M059J (cell line): Measurements from ENCODE around the gene MED25. TPM values are rescaled to one million over a fixed set of nuclear protein-coding genes. Genes with fewer than 3 reads are reported as not detected.

Source experiments
- DNase-seq: peaks from one replicate; pipeline ENCODE4 v3.0.0-alpha.2; 2012; ENCODE audit warnings: low read depth
- total RNA-seq: library from RNA; depleted of rRNA; stranded (reverse); fragments of >200 nt; shearing (Covaris generic); gene quantifications from 2 replicates; pipeline ENCODE4 v1.2.3, GENCODE V29; 2014

MED25 gene
- total RNA-seq, 1 experiment from 2014 or later, result 45.6 TPM

DNA sequence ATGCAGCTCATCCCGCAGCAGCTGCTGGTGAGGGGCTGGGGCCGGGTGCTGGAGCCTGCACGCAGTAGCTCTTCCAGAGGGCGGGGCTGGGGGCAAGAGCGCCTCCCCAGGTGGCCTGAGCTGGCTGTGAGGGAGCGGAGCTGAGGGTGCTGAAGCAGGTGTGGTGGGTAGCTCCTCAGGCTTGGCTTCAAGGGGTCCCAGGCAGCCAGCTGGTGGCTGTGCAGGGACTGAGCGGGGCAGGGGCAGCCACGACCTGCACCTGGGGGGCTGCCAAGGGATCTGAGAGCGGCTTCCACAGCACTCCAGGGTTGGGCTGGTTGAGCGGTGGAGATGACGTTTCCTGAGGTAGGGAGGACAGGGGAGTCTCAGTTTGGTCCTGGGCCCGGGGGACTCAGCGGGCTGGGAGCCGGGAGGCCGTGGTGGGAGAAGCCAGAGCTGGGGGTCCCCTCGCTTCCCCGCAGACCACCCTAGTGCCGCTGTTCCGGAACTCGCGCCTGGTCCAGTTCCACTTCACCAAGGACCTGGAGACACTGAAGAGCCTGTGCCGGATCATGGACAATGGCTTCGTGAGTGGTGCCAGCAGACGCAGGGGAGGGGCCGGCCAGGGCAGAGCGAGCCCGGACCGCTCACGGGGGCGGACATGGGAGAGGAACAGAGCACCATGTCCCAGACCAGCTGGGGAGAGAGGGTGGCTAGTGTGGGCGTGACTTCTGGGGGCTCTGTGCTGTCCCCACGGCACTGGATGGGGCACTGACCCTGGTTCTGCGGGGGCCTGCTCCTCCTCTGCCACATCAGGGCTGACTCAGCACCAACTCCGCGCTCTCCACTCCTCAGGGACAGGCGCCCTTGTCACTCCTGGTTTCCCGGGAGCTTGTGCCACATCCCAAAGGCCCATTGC, 40.2 kb downstream of the MED25 start:
- peak; percentile 57 for DNase-seq

DNA sequence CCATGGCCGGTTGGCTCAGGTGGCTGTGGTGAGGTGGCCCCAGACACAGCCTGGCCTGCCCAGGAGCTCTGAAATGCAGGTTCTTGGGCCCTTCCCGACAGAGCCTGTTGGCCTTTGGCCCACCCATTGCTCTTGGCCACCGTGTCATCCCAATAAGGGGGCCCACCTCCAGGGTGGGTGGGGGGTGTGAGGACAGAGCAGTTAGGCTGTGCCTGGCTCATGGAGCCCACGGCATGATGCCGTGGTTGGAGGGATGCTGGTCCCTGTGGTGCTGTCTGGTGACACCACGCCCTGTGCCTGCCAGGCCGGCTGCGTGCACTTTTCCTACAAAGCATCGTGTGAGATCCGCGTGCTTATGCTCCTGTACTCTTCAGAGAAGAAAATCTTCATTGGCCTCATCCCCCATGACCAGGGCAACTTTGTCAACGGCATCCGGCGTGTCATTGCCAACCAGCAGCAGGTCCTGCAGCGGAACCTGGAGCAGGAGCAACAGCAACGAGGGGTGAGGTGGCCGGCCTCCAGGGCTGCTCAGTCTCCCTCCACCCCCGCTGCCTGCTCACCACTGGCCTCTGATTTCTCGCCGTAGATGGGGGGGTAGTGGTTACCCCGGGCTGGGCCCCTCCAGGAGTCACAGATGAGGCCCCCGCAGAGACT, 41.7 kb downstream of the MED25 start:
- DNase-seq, result no peak

DNA sequence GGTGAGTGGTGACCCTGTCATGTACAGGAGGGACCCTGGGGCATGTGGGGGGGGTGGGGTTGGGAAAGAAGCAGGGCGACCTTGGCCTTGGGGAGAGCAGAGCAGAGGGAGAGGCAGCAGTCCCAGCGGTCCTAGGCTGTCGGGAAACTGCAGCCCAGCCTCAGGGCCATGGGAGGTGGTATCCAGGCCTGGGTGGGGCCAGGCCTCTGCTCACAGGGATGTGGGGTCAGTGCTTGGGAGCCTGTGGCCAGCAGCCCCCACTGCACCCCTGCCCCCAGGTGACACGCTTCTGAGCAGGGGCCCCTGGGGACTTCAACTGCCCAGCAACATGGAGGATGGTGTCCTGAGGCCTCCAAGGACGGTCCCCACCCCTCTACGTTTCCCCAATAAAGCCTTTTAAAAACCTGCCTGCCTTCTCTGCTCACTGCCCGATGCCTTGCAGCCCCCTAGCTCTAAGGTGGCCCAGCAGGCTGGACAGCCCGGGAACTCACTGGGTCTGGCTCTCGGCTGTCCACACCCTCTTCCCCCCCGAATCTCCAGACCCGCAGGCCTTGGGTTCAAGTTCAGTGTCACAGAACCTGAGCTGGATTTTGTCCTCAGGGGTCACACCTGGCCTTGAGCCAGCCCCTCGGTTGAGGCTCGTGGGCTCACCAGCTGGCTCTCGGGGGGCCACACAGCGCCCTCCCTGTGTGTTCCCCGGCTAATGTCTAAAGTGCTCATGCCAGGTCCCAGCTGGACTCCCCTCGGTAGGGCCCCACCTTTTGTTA, 42.4 kb downstream of the MED25 start:
- no peak for DNase-seq

DNA sequence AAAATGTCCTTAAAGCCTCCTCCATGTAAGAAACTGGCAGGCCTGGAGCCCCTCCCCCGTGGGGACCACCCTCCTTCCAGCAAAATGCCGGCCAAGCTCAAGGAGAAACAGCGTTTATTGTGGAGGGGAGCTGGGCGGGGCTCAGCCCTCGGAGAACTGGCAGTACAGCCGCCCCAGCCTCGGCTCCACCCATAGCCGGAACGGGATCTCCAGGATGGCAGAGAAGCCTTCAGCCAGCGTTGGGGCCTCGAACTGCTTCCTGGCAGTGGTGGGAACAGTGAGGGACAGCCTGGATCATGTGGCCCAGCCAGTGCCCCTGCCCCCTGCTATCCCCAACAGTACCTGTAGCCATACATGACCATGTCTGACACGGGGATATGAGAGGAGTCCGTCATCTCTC, 43.0 kb downstream of the MED25 start:
- DNase-seq, result no peak

DNA sequence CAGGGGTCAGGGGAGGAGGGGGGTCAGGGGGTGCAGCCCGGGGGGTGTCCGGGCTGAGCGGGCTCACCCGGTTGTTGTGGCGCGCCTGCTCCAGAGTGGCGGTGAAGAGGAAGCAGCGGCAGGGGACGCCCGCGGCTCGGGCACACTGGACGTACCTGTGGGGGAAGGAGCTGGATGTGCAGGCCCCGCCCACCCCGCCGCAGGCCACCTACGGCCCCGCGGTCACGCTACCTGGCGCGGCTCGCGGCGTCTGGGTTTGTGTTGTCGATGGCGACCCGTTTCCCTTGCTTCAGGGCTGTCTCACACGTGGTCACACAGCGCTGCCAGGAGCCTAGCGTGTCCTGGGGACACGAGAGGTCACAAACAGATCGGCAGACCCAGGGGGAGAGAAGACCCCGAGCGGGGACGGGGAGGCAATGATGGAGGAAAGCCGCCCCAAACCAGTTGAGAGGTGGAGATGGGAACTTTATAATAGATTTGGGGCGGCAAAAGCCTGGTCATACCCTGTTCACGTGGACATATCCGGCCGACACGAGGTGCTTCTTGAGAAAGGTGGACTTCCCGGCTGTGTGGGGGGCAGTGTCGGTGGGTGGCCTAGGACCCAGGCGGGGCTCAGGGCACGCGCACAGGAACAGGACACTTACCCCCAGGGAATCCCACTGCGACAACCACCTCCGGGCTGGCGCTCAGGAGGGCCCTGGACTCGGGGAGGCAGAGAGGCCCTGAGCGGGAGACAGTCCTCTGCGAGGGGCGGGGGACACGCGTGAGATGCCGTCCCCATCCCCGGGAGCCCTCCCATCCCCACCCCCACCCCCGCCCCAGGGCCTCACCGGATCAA, 43.7 kb downstream of the MED25 start:
- DNase-seq, result no peak

DNA sequence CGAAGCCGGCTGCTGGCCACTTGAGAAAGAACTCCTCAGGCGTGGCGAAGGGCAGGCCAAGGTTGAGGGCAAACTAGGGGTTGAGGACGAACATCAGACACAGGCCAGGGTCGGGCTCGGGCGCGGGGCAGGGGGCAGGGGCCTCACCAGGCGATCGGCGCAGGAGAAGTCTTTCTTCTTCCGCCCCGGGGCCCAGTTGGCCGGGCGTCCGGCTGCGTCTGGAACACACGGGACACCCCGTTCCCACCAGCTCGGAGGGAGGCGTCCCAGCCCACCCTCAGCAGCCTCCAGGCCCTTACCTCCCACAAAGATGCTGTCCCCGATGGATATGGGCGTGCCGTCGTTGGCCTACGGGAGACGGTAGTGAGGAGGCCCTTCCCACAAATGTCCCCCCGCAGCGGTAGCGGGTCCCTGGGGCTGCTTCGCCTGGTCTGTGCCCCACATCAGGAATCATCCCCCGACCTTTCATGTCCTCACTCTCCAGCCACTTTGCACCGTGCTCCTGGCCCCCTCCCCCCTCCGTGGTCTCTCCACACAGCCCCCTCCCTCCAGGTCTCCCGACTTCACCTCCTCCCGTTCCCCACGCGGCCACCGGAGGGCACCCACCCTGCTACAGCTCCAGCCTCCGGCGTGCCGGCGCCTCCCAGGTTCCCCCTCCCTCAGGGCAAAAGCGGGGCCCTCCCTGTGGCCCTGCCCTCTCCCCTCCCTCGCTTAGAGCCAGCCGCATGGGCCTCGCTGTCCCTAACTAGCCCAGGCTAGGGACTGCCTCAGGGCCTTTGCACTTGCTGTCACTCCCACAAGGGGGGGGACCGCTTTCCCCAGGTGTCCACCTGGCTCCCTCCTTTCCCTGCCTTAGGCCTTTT, 44.5 kb downstream of the MED25 start:
- no peak for DNase-seq

DNA sequence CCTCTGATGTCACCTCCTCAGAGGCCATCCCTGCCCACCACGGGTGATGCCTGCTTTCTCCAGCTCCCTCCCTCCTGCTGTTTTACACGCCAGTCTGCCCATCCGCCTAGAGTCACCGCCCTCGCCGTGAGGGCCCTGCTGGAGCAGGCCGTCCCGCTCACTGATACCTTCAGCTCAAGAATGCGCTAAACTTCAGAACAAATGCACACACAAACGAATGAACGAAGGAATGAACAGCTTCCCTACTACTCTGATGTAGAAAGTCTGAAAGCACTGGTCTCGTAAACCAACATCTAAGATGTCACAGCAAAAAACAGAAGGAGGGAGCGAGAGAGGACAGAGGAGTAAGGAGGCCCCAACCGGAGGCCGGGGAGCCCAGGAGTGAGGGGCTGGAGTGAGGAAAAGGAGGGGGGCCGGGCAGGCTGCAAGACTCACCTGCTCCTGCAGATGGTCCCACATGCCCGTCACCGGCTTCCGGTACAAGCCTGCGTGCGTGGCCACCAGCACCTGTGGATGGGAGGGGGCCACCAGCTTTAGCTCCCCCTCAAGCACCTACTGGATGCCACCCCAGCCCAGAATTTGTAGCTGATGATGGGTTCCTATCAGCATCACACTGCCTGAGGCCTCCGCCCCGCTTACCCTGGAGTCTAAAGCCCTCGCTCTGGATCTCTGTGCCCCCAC, 45.3 kb downstream of the MED25 start:
- DNase-seq, result no peak

DNA sequence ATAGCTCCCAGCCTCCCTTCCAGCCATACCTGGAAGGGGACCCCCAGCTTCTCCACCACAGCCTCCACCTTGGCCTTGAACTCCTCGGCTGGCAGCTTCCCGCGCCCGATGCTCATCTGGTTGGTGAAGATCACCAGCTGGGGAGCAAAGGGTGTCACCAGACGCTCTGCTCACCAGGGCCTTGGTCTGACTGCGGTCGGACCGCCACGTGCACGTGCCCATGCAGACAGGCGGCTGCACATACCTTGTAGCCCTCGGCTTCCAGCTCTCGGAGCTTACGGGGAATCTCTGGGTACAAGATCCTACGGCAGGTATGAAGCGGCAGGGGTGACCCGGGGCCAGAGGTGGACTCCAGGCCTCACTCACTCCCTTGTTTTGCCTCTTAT, 45.8 kb downstream of the MED25 start:
- DNase-seq, result no peak

DNA sequence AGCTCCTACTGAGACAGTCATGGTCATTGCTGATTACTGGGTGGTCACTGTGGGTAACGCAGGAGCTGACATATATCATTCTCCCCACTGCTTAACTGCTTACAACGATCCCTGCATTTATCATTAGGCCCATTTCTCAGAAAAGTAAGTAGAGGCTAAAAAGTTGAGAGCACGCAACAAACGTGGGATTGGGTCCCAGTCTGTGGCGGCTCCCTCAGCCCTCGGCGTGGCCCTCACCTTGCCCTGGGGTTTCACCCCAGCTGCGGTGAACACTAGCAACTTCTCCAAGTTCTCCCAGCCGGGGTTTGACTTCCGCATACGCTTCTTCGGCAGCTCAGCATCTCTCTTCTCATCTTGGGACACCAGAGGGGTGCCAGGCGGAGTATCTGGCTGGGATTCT, 46.8 kb downstream of the MED25 start:
- DNase-seq, result no peak

DNA sequence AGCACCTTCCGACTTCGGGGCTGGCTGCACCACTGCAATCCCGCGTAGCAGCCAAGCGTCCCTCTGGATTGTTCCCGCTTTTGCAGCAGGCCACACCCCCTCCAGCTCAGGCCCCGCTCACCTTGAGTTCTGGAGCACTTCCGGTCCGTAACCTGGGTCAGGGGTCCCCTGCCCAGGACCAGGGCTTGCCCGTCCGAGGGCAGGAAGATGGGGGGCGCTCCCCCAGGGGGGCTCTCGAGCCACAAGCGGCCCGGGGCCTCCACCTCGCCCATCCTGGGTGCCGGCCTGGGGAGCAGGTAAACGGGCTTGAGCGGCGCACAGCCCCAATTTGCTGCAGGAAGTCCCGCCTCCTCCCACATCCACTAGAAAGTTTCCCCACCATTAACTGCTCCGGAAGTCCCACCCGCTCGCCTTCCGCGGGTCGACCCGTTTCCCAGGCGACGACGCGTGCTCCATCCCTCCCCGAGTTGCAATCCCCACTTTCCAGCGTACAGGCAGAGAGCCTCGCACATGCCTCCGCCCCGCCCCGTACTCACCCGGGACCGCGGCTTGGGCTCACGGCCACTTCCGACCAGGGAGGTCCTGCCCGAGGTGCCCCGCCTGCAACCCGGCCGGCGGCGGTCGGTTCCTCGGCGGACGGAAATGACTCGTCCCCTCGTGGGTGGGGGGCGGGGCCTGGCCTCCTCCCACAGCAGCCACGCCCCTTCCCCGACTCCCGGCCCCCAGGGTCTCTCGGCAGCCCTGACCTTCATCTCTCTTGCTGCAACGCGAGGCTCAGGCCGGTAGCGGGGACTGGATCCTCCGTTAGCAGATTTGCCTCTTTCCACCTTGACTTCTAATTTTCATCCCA, 49.1 kb downstream of the MED25 start, which contains the start of gene PNKP:
TSS of gene PNKP (minus strand) at position 644 of the 850 bp plus-strand sequence. CDS start at position 272, 372 bp downstream.
- peak; percentile 90 for DNase-seq

DNA sequence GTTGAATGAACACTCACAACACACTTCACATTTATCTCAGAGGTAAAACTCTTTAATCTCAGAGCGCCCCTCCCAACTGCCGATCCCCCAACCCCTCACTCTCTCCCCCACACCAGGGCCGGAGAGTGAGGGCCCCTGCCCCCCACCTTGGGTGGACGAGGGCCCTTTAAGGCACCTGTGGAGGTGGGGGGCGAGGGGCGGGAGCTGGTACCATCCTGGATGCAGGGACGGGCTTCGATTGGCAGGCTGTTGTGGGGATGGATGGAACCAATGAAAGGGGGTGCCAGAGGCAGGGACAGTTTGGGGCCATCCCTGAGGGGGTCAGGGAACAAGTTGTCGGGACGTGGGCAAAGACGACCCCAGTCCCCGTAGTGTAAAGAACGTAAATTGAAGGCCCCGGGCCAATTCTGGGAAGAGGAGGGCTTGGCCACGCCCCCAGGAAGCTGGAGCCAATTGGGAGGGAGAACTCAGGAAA, 51.0 kb downstream of the MED25 start:
- DNase-seq, result no peak

DNA sequence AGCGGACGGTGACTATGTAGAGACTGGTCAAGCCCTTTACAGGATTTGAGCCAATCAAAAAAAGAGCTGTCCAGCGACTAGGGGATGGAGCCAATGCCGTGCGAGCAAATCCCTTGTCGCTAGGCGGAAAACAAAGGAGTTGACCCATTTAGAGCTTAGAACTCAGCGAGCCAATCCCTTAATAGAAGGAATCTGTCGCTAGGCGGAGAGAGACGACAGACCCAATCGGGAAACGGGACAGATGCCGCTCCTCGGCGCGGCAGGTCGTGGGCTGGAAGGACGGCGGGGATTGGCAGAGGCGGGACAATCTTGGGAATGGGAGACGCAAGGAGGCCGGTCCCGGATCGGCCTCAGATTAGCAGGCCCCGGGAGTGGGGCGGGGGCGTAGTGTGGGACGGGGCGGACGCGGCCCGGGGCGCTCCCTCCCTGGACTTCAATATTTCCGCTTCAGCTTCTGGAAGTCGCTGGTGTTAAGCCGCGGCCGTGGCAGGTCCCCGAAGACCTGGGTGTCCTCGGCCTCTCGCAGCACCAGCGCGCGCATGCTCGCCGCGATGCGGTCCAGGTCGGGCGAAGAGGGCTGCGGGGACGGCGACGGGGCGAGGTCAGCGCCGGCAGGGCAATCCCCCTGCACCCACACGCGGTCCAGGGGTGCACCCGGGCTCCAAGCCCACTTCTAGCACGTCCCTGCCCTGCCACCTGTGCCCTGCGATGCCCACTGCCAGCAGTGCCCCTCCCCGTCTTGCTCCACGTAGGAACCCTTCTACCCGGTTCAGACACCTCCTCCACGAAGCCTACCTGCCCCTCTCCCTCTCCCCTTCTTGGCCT, 51.6 kb downstream of the MED25 start:
- peak; percentile 100 for DNase-seq

DNA sequence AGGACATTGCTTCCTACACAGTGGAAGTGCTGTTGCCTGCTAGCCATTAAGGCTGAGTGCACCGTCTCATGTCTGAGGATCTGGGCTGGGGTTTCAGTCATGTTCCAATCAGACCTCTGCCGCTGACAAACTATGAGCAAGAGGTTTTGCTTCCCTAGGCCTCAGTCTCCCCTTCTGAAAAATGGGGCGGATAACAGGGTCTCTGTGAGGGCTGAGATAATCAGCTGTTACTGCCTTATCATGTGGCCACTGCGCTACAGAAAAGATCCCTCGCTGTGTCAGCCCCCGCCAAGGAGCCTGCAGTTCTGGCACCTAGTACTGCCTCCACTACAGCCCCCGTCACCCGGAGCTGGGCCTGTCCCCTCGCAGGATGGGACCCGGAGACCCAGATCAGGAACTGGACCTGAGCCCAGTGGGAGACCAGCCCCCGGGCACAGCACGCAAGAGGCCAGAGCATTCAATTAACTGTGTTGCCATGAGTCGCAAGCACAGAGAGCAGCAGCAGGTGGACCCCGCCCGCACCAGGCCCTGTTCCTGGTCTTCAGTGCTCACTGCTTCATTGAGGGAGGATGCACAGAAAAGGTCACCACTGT, 52.3 kb downstream of the MED25 start:
- DNase-seq, result peak; percentile 23

DNA sequence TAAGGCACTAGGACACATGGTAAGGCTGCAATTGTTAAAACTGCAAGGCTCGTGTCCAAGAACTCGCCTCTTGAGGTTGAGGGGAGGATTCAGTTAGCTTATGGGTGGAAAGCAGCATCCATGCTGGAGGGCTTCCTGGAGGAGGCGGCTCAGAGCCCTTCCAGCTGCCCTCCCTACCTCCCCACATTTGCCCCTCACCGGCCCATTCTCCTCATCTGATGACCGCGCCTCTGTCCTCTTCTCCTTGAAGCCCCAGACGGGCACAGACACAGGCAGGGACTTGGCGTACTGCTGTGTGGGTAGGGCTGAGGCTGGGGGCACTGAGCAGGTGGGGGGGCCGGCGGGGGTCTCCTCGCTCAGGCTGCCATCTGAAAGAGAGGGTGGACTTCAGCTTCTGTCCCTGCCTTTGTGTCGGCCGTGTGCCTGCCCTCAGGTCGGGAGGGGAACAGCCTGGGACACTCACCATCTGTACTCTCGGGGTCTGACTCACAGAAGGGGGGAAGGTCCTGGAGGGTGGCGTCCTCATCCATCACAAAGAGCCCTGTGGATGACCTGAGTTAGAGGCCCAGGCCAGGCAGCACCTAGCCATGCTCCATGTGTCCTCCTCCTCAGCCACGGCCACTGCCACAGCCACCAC, 53.4 kb downstream of the MED25 start:
- DNase-seq, result peak; percentile 27

DNA sequence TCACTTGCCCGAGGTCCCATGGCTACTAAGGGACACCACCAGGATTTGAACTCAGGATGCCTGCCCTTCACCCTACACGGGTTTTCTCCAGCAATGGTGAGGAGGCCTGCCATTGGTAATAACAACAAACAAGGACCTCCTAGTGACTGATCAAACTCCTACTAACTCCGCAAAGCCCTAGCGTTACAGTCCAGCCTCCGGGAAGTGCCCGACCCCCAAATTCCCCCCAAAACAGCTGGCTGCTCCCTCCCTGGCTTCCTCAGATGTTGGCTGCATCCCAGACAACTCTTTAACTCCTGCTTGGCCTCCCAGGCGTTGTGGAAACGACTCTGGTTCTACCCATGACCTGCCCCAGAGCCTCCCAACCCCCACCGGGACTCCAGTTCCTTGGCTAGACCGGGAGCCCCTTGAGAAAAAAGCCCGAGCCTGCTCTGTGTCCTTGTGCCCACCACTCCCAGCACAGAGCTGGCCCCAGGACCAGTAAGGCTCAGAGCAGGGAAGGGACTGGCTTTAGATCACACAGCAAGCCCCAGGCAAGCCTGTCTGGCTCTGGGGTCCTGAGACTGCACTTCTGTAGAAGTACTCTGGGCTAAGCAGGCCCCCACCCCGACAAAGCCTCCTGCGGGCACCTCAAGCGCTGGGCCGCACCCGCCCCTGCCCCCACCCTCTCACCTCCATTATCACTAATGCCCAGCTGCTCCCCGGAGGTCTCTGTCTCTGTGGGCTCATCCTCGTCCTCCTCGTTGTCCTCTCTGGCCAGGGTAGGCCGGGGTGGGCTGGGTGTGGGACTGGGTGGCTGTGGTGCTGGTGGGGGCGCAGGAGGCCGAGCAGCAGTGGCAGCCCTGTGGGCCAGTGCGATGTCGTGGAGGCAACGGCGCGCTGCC, 54.4 kb downstream of the MED25 start:
- no peak for DNase-seq

DNA sequence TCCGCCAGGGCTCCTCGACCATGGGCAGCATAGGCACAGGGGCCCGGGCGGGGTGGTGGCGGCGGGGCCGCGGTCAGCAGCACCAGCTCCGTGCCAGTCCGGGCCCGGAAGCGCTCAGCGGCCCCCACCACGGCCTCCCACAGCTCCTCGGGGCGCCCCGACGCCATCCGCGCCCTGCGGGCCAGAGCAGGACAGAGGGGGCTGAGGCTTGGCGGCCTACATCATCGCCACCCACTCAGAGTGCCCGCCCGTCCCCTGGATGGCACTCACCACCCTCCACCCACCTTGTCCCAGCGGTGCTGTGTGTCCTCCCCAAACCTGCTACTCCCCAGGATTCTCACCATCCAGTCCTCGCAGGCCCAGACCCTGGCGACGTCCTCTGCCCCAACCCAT, 55.0 kb downstream of the MED25 start:
- no peak for DNase-seq
